GM23338 (cell line): Measurements from ENCODE around the gene GPNMB. TPM values are rescaled to one million over a fixed set of nuclear protein-coding genes. Genes with fewer than 3 reads are reported as not detected.
A peak's percentile ranks its signal among the peaks of the same experiment; 100 is the strongest.

Source experiments
- ATAC-seq: fragments of 200-7000 bp; cut with Tn5 transposase; 3 replicates; pipeline ENCODE4 v1.9.1; 2020
- DNase-seq: peaks from one replicate; pipeline ENCODE4 v3.0.0-alpha.2; 2015; ENCODE audit warnings: low spot score
- H2AFZ ChIP-seq: fragments of 200-600 bp; sonication (generic); 2 replicates; pipeline ENCODE4 v1.8.0; 2016; ENCODE audit warnings: antibody characterized with exemption, mild to moderate bottlenecking, moderate library complexity
- H3F3A ChIP-seq: fragments of 200-600 bp; sonication (generic); replicated peaks from 2 replicates; pipeline ENCODE4 v1.8.0; 2017; ENCODE audit warnings: antibody characterized with exemption, mixed run types, low read depth
- H3K27ac ChIP-seq: fragments of 200-600 bp; sonication (generic); 2 replicates; pipeline ENCODE4 v1.6.1; 2016; ENCODE audit warnings: low read depth
- H3K27me3 ChIP-seq: fragments of 200-600 bp; sonication (generic); 2 replicates; pipeline ENCODE4 v1.8.0; 2016; ENCODE audit warnings: mild to moderate bottlenecking, mixed run types, moderate library complexity; ENCODE audit not compliant: insufficient read depth
- H3K36me3 ChIP-seq: fragments of 200-600 bp; sonication (generic); 2 replicates; pipeline ENCODE4 v1.8.0; 2016; ENCODE audit warnings: mild to moderate bottlenecking; ENCODE audit not compliant: insufficient read depth
- H3K4me1 ChIP-seq: fragments of 200-600 bp; sonication (generic); 2 replicates; pipeline ENCODE4 v1.8.0; 2016; ENCODE audit warnings: mild to moderate bottlenecking, moderate library complexity; ENCODE audit not compliant: insufficient read depth
- H3K4me2 ChIP-seq: fragments of 200-600 bp; sonication (generic); 2 replicates; pipeline ENCODE4 v1.7.1; 2017; ENCODE audit warnings: mixed run types
- H3K4me3 ChIP-seq: fragments of 200-600 bp; sonication (generic); 2 replicates; pipeline ENCODE4 v1.6.1; 2016; ENCODE audit warnings: mixed run types
- H3K79me2 ChIP-seq: fragments of 200-600 bp; sonication (generic); replicated peaks from 2 replicates; pipeline ENCODE4 v1.8.0; 2017; ENCODE audit warnings: mild to moderate bottlenecking; ENCODE audit not compliant: insufficient read depth
- H3K9me2 ChIP-seq: fragments of 200-600 bp; sonication (generic); 2 replicates; pipeline ENCODE4 v1.8.0; 2017; ENCODE audit not compliant: insufficient read depth
- H4K20me1 ChIP-seq: fragments of 200-600 bp; sonication (generic); replicated peaks from 2 replicates; pipeline ENCODE4 v1.8.0; 2017; ENCODE audit warnings: mild to moderate bottlenecking; ENCODE audit not compliant: insufficient read depth
- H3K27ac Mint-ChIP-seq: 2 replicates; pipeline ENCODE4 v1.8.0; 2020; ENCODE audit warnings: inconsistent platforms, mild to moderate bottlenecking, moderate library complexity, mixed read lengths
- H3K27me3 Mint-ChIP-seq: 3 replicates; pipeline ENCODE4 v1.8.0; 2022; ENCODE audit warnings: low read depth, mild to moderate bottlenecking, moderate library complexity, mixed read lengths, inconsistent platforms; ENCODE audit not compliant: insufficient read depth, poor library complexity
- H3K36me3 Mint-ChIP-seq: 3 replicates; pipeline ENCODE4 v1.8.0; 2021; ENCODE audit warnings: low read depth, mild to moderate bottlenecking, inconsistent platforms, moderate library complexity, mixed read lengths
- H3K4me1 Mint-ChIP-seq: 3 replicates; pipeline ENCODE4 v1.8.0; 2020; ENCODE audit warnings: mild to moderate bottlenecking, inconsistent platforms, mixed read lengths
- H3K4me3 Mint-ChIP-seq: 3 replicates; pipeline ENCODE4 v1.8.0; 2021; ENCODE audit warnings: moderate library complexity, mild to moderate bottlenecking, inconsistent platforms, mixed read lengths
- H3K9me3 Mint-ChIP-seq: 3 replicates; pipeline ENCODE4 v1.8.0; 2020; ENCODE audit warnings: moderate library complexity, mild to moderate bottlenecking, inconsistent platforms, mixed read lengths
- CTCF ChIP-seq, 2 experiments: fragments of 200-600 bp in 1 of 2; sonication (generic) in 1 of 2; conservative IDR thresholded peaks; 2 replicates each; pipeline versions ENCODE4 v1.5.1 to v1.6.1; 2016 to 2017; ENCODE audit warnings: antibody characterized with exemption in 2 of 2, low read depth in 2 of 2, mild to moderate bottlenecking in 2 of 2, moderate library complexity in 1 of 2
- ETS1 ChIP-seq: IDR thresholded peaks from 2 replicates; pipeline ENCODE4 v1.6.1; 2016; ENCODE audit warnings: antibody characterized with exemption
- EZH2 ChIP-seq: fragments of 200-600 bp; sonication (generic); IDR thresholded peaks from one replicate; pipeline ENCODE4 v1.8.0; 2017; ENCODE audit warnings: antibody characterized with exemption, mild to moderate bottlenecking, low read depth; ENCODE audit not compliant: unreplicated experiment
- EZH2phosphoT487 ChIP-seq: fragments of 200-600 bp; sonication (generic); IDR thresholded peaks from one replicate; pipeline ENCODE4 v1.8.1; 2018; ENCODE audit warnings: antibody characterized with exemption; ENCODE audit not compliant: unreplicated experiment
- POLR2AphosphoS5 ChIP-seq: IDR thresholded peaks from 2 replicates; pipeline ENCODE4 v1.6.1; 2016; ENCODE audit warnings: antibody characterized with exemption, low read depth
- REST ChIP-seq: IDR thresholded peaks from one replicate; pipeline ENCODE4 v1.6.1; 2018; ENCODE audit warnings: antibody characterized with exemption; ENCODE audit not compliant: unreplicated experiment
- ZNF114 ChIP-seq: fragments of 250-450 bp; sonication (Bioruptor Pico); IDR thresholded peaks from 2 replicates; pipeline ENCODE4 v1.5.0; 2020; ENCODE audit warnings: mild to moderate bottlenecking, moderate library complexity
- polyA plus RNA-seq: library from polyadenylated mRNA; unstranded; fragments of >200 nt; fragmentation: Nextera tagmentation; extraction: Ambion mirVana; gene quantifications from 2 replicates; pipeline ENCODE4 v1.2.1, GENCODE V29; 2016
- total RNA-seq: library from RNA; depleted of rRNA; stranded (reverse); fragments of >200 nt; shearing (Covaris generic); gene quantifications from 2 replicates; pipeline ENCODE4 v1.2.3, GENCODE V29; 2014

GPNMB gene
- total and polyA plus RNA-seq, 2 experiments from 2014 or later: 0.76 to 1.2 TPM

GRCh38 chr7:23210506-23210905 is 36.1 kb upstream of the GPNMB start (continued):
- no peak for TF ChIP-seq EZH2phosphoT487
- TF ChIP-seq ZNF114 (CRISPR knock-in tag): no peak
- TF ChIP-seq CTCF (conservative IDR thresholded peaks at IDR 0.05; ENCODE audit: low read depth in 2 of 2): no peak
- no peak for TF ChIP-seq REST

GRCh38 chr7:23211589-23211988 is 35.0 kb upstream of the GPNMB start:
- H3K27ac Mint-ChIP-seq: no peak overlapping the region
- DNase-seq (peak; percentile 80), ATAC-seq (peak; percentile 93)
- Histone ChIP-seq H3F3A (no peaks in the 10 kb centered on the region), H4K20me1 (no peaks in the 10 kb centered on the region), H2AFZ (peak overlapping the region; percentile 99), H3K27ac (no peak overlapping the region), H3K4me2 (peak overlapping the region; percentile 52; the same call in 1 of the 2 replicates), H3K9me2 (0 out of 2 replicates have a peak, but pooled peaks cover 4% of the 10 kb centered on the region), H3K79me2 (no peaks in the 10 kb centered on the region), H3K4me3 (no peak overlapping the region), H3K27me3 (peaks cover 5% of the 10 kb centered on the region; the same call in 1 of the 2 replicates), H3K4me1 (peaks cover 5% of the 10 kb centered on the region; the same call in 1 of the 2 replicates), H3K36me3 (no peaks in the 10 kb centered on the region)
- H3K36me3 Mint-ChIP-seq: no peaks in the 10 kb centered on the region
- no peak overlapping the region for H3K4me3 Mint-ChIP-seq
- no peaks in the 10 kb centered on the region for H3K9me3 Mint-ChIP-seq
- H3K27me3 Mint-ChIP-seq: peaks cover 8% of the 10 kb centered on the region
- peaks cover 18% of the 10 kb centered on the region; the same call in 2 of the 3 replicates for H3K4me1 Mint-ChIP-seq
- TF ChIP-seq REST (no peak), POLR2AphosphoS5 (no peak; the same call in 1 of the 2 replicates), EZH2 (no peak), ETS1 (peak; percentile 64; the same call in 1 of the 2 replicates), CTCF (conservative IDR thresholded peaks at IDR 0.05; ENCODE audit: low read depth in 2 of 2) (no peak)
